ENCODE measurements around the gene ATM.

DNA sequence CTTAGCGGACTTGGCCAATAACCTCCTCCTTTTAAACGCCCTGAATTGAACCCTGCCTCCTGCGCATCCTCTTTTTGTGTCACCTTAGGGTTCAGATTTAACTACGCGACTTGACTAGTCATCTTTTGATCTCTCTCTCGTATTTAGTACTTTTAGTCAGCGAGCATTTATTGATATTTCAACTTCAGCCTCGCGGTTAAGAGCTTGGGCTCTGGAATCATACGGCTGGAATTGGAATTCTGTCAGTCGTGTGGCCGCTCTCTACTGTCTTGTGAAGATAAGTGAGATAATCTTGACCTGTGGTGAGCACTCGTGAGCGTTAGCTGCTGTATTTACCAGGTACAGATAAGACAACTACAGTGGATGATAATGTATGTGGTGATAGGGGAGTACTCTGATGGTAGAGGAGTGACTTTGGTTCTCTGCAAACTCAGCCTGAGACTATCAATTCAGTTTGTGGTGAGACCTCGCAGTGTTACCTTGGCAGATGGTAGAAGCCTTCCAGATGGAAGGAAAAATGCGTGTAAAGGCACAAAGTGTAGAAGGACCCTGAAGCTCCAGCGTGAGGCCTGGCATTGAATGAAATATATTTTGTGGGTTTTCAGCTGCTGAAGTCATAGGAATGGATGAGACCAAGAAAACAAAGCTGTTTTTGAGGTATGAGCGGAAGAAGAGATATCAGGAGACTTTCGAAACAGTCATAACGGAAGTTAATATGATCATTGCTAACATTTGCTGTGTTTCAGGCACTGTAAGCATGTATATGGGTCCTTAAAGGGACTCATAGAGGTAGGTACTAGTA lies 682 bp downstream of the ATM start:
- no peak for TF ChIP-seq CTCF (conservative IDR thresholded peaks at IDR 0.05; ENCODE audit: low read length)
- no peak for TF ChIP-seq EZH2phosphoT487 (IDR thresholded peaks at IDR 0.05; ENCODE audit: borderline replicate concordance, low read depth, low read length)

All from OCI-LY7 (cell line).